Stomach smooth muscle (tissue), 2 donors: Measurements from ENCODE around the gene DPCD.

Source experiments
- H3K27ac ChIP-seq: one replicate; pipeline ENCODE4 v1.7.0; 2013; ENCODE audit warnings: mild to moderate bottlenecking, low read length, inconsistent platforms
- H3K27me3 ChIP-seq, 2 donors: one replicate each; pipeline ENCODE4 v1.7.0; 2013; ENCODE audit warnings: low read length in 2 of 2; ENCODE audit not compliant: insufficient read depth in 2 of 2, control insufficient read depth in 1 of 2
- H3K36me3 ChIP-seq, 2 donors: one replicate each; pipeline ENCODE4 v1.7.0; 2013; ENCODE audit warnings: low read length in 2 of 2; ENCODE audit not compliant: control insufficient read depth in 2 of 2, insufficient read depth in 2 of 2
- H3K4me1 ChIP-seq: one replicate; pipeline ENCODE4 v1.7.0; 2013; ENCODE audit warnings: low read length; ENCODE audit not compliant: control insufficient read depth, insufficient read depth
- H3K4me3 ChIP-seq, 2 donors: one replicate each; pipeline ENCODE4 v1.7.0; 2013; ENCODE audit warnings: low read length in 2 of 2
- H3K9ac ChIP-seq, 2 donors: one replicate each; pipeline ENCODE4 v1.7.0; 2013; ENCODE audit warnings: low read length in 2 of 2, mild to moderate bottlenecking in 1 of 2
- H3K9me3 ChIP-seq, 2 donors: one replicate each; pipeline ENCODE4 v1.7.0; 2013; ENCODE audit warnings: low read length in 2 of 2; ENCODE audit not compliant: control insufficient read depth in 2 of 2
- donor health status: healthy.
- donor health status: Pancreatic carcinoma.

The DPCD gene

DNA sequence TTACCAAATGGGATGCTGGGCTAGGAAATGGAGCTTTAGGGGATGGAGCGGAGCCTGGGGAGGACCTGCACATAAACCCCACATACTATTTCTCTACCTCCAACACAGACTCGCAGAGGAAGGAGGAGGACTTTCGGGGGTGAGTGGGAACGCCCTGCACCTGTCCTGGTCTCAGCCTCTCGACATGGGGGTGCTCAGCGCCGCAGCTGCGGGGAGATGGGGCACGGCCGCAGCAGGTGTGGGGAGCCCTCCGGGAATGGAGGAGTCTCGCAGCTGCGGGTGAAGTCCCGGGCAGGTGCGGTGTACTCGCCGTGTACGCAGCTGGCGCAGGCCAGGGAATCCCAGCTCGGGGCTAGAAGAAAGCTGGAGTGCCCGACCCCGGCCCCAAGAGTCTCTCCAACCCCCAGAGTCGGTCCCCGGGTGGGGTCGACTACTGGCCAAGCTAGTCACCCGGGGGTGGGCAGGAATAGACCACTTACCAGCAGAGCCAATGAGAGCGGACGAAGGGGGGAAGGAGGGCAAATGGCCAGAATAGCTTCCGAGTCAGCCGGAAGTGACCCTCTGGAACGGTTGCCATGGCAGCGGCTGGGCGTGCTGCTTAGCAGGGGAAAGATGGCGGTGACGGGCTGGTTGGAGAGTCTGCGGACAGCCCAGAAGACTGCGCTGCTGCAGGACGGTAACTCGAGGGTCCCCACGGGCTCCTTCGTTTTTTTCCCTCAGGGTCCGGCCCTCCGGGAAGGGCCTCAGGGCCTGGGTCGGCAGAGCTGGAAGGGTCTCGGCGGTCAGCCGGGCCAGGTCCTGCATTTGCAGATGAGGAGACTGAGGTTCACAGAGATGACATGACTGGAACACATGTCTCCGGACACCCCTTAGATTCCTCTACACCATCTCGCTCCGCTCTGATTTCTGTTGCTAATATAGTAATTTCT is at the start of gene DPCD, which contains the start of gene POLL:
DPCD (plus strand) TSS at position 597 of the 929 bp plus-strand sequence; CDS start at position 613, 16 bp downstream.
POLL (minus strand) TSS at position 533 of the 929 bp plus-strand sequence. CDS start 897 bp downstream, outside the sequence.
- peak within 1 kb of the TSS; percentile 90 to 97 for H3K9ac ChIP-seq
- H3K27me3 ChIP-seq, result no peaks in the 10 kb centered on the region
- H3K9me3 ChIP-seq, result no peaks in the 10 kb centered on the region
- H3K27ac ChIP-seq, result peak within 1 kb of the TSS; percentile 31
- H3K4me1 ChIP-seq, result peaks cover 17% of the 10 kb centered on the region
- peaks cover 12 to 19% of the 10 kb centered on the region in 2 donors for H3K36me3 ChIP-seq
- peak within 1 kb of the TSS; percentile 98 to 99 for H3K4me3 ChIP-seq

DNA sequence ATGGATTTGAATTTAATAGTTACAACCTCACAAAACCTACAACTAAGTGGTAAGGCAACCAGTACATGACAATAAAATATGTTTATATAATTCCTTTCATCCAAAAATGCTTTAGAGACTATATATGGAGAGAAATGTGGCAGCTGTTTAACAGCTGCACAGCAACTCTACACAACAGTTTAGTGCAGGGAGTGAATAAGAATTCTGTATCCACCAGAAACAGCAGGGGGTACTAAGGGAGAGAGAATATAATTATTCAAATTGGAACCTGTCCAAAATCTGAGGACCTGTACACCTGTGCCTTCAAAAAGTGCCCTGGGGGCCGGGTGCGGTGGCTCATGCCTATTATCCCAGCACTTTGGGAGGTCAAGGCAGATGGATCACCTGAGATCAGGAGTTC is 49.7 kb upstream of the DPCD start:
- no peaks in the 10 kb centered on the region for H3K4me1 ChIP-seq
- no peak overlapping the region for H3K9ac ChIP-seq
- peaks cover 15 to 16% of the 10 kb centered on the region in 2 donors for H3K36me3 ChIP-seq
- no peak overlapping the region for H3K27ac ChIP-seq
- H3K27me3 ChIP-seq, result no peaks in the 10 kb centered on the region
- no peak overlapping the region for H3K4me3 ChIP-seq
- no peaks in the 10 kb centered on the region for H3K9me3 ChIP-seq

DNA sequence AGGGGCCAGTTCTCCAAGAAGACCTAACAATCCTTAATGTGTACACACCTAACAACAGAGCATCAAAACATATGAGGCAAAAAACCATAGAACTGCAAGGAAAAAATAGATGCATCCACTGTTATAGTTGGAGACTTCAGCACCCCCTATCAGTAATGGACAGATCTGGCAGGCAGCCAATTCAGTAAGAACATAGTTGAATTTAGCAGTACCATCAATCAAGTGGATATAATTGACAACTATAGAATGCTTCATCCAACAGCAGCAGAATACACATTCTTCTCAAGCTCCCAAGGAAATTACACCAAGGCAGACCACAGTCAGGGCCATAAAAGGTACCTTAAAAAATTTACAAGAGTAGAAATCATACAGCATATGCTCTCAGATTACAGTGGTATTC is 42.2 kb upstream of the DPCD start:
- Histone ChIP-seq H3K4me3 (no peak overlapping the region), H3K27ac (no peak overlapping the region), H3K9me3 (no peaks in the 10 kb centered on the region), H3K27me3 (no peaks in the 10 kb centered on the region), H3K36me3 (peaks cover 0 to 5% of the 10 kb centered on the region in 2 donors), H3K4me1 (peaks cover 5% of the 10 kb centered on the region), H3K9ac (no peak overlapping the region)

DNA sequence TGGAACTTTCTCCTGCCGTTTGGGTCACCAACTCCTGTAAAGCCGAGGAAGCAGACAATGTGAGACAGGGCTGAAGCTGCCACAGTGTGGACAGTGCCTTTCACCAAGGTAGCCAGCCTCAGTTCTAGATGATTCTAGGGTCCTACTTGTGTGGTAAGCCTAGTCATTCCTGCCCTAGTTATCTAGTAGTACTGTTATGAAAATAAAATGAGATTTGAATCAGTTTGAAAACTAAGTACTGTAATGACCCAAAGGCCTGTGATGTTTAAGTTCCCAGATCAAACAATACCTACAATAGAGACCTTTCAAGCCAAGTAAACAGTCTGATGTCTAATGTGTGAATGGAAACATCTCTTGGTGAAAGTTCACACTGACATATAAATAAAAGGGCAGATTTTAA is 37.2 kb upstream of the DPCD start:
- no peaks in the 10 kb centered on the region for H3K27me3 ChIP-seq
- H3K4me1 ChIP-seq, result peaks cover 5% of the 10 kb centered on the region
- H3K36me3 ChIP-seq, result peaks cover 10 to 18% of the 10 kb centered on the region in 2 donors
- H3K9ac ChIP-seq, result no peak overlapping the region
- H3K4me3 ChIP-seq, result no peak overlapping the region
- no peaks in the 10 kb centered on the region for H3K9me3 ChIP-seq
- H3K27ac ChIP-seq, result no peak overlapping the region

DNA sequence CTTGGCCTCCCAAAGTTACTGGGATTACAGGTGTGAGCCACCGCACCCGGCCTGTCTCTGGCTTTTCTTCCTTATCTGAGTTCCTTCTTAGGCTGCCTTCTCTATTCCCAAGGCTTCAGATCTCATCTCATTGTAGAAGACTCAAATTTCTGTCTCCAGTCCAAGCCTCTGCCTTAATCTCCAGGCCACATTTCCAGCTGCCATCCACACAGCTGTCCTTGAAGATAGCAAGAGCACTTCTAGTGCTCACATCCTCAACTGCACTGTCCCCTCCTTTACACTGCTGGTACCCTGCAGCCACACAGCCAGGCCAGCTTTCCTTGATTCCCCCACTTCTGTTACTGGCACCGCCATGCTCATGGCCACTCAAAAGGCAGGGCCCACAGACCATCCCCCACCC is 35.7 kb upstream of the DPCD start:
- no peak overlapping the region for H3K27ac ChIP-seq
- H3K9me3 ChIP-seq, result no peaks in the 10 kb centered on the region
- peaks cover 5% of the 10 kb centered on the region for H3K4me1 ChIP-seq
- H3K27me3 ChIP-seq, result no peaks in the 10 kb centered on the region
- no peak overlapping the region for H3K4me3 ChIP-seq
- no peak overlapping the region for H3K9ac ChIP-seq
- H3K36me3 ChIP-seq, result peaks cover 10 to 18% of the 10 kb centered on the region in 2 donors

DNA sequence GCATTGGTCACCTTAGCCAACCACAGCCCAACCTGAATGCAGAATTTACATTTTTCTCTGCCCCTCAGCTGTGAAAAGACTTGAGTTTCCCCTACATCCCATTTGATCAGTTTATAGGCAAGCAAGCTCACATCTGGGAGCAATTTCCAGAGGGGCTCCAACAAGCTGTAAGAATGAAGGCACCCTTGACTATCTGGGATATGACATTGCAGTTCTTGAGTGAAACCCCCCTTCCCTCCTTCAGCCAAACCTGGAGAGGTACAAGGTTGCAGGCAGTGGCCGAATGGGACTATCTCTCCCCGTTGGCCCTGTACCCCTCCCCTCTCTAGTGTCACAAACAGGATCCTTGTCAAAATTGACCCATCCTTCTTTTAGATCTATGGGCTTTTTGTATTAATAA is 30.6 kb upstream of the DPCD start:
- H3K27me3 ChIP-seq, result peaks cover 2 to 8% of the 10 kb centered on the region in 2 donors
- H3K9ac ChIP-seq, result no peak overlapping the region
- H3K9me3 ChIP-seq, result no peaks in the 10 kb centered on the region
- H3K4me3 ChIP-seq, result no peak overlapping the region
- H3K36me3 ChIP-seq, result peaks cover 3 to 7% of the 10 kb centered on the region in 2 donors
- H3K27ac ChIP-seq, result no peak overlapping the region
- peaks cover 2% of the 10 kb centered on the region for H3K4me1 ChIP-seq

DNA sequence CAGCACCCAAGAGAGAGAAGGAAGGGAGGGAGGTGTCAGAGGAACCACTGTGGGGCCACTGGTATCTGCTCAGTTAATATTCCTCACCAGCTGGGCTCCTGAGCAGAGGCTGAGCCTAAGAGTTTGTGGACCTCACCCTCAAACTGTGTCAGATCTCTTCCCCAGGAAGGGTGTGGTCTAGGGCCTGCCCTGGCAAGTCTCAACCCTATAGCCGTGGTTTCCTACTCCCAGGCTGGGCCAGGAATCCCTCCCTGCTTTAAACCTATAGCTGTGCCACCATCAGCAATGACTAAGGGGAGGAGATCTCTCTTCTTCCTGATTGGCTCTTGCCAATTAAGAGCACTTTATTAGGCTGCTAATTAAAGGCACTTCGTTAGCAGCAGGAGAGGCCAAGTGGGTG is 29.9 kb upstream of the DPCD start:
- Histone ChIP-seq H3K36me3 (peaks cover 0 to 6% of the 10 kb centered on the region in 2 donors), H3K9me3 (no peaks in the 10 kb centered on the region), H3K27me3 (peaks cover 6 to 11% of the 10 kb centered on the region in 2 donors), H3K4me1 (peaks cover 2% of the 10 kb centered on the region), H3K27ac (no peak overlapping the region), H3K9ac (no peak overlapping the region), H3K4me3 (no peak overlapping the region)

DNA sequence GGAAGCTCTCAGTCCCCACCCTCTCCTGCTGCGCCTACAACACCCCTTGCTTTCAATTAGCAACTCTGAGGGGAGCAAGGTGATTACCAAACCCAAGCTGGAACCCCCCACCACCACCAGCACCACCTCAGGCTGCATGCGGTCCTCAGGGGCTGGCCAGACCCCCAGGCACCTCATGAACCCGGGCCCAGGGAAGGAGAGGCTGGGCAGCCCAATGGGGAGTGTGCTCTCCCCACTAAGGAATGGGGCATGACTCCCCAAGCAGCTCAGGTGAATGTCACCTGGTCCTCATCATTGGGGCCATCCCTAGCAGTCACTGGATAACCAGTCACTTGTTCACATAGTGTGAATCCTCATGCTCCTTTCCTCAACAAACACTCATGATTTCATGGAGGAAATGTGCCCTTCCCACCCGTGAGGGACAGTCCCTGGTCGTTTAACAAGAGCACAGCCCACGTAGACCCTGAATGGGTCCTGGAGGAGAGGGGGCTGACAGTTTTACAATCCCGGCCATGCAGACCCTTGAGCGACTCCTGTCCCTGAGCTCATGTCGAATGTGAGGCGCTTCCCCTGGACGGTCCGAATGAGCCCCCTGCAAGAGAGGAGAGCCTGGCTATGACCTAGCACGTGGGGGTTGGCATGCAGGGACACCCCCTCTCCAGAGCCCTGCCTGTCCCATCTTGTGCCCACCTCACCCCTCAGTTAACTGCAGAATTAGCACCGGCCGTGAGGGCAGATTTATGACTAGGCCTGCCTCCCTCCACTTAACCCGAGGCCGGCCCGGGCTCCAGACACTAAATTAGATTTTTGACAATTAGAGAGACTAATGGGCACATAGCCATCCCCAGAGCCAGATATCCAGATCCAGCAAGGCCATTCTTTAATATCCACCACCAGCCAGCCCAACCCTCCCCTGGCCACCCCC is 29.2 kb upstream of the DPCD start:
- Histone ChIP-seq H3K9ac (no peak overlapping the region), H3K27me3 (peaks cover 6 to 14% of the 10 kb centered on the region in 2 donors), H3K4me3 (no peak overlapping the region), H3K36me3 (peaks cover 0 to 3% of the 10 kb centered on the region in 2 donors), H3K9me3 (no peaks in the 10 kb centered on the region), H3K4me1 (peaks cover 2% of the 10 kb centered on the region), H3K27ac (no peak overlapping the region)

DNA sequence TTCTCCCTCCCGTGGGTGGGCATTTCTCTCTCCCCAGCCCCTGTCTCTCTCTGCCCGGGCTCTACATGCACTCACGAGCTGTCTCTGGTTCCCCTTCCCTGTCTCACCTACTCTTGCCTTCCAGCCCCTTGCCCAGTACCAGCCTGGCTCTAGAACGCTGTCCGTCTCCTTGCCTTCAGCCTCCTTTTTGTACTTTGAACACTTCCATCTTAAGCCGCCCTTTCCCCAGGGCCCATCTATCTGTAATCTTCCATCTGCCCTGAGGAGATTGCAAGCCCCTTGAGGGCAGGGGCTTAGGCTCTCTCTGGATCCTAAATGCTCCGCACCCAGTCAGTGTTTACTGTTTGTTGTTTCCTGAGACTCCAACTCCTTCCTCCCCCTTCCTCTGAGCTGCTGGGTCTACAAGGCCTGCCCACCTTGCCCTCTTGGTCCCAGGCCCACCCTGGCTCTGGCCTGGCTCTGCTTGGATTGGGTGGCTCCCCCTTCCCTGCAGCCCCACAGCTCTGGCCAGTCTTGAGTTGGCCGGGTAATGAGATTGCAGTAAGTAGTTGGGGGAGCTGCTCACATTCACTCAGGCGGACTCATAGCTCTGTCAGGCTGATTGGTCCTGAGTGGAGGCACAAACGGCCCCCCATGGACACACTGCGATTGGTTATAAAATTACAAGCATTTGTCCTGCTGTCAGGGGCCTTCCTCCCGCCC is 28.4 kb upstream of the DPCD start:
- Histone ChIP-seq H3K27ac (no peak overlapping the region), H3K9me3 (no peaks in the 10 kb centered on the region), H3K4me1 (peaks cover 2% of the 10 kb centered on the region), H3K27me3 (peaks cover 11 to 14% of the 10 kb centered on the region in 2 donors), H3K9ac (no peak overlapping the region), H3K4me3 (no peak overlapping the region), H3K36me3 (peaks cover 0 to 3% of the 10 kb centered on the region in 2 donors)
